IPS-NIHi7 (cell line): Measurements from ENCODE around the gene RAPGEF1.

Experiments used
- DNase-seq: peaks from one replicate; pipeline ENCODE4 v3.0.0; 2012; ENCODE audit warnings: mixed read lengths; ENCODE audit errors: extremely low spot score

RAPGEF1 gene

DNA sequence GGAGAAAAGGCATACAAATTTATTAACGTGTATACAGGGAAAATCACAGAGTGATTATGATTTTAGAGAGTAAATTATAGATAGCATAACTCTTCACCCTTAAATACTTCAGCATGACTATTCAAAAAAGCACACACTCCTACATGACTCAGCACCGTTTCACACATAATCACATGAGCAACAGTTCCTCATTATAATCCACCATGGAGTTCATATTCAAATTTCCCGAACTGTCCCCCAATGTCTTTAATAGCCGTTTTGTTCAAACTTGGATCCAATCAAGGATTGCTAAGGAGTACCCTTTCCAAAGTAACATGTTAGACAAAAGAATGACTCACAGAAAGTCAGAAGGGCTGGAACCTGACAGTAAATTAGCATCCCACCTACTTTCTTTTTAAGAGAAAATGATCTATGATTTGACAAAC, 32.1 kb downstream of the RAPGEF1 start:
- no peak for DNase-seq

GRCh38 chr9:131707050-131707449, 32.8 kb downstream of the RAPGEF1 start:
- DNase-seq: no peak

- no peak for DNase-seq
These were observed 33.3 kb downstream of the RAPGEF1 start for GRCh38 chr9:131706608-131706970.

DNA sequence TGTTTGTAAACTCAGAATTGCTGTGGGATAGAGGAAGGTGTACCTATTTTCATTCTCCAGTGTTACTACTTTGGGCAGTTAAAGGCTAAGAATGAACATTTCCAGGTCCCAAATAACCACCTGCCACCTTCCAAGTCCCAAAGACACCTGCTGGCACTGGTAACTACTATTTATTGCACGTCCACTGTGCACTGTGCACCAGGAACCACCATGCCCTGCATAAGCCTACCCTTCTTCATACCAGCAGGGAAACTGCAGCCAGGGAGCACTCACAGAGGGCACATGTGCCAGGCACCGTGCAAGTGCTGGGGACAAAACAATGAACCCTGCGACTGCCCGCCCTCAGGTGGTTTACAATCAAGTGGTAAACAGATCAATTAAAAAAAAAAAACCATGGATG, 34.9 kb downstream of the RAPGEF1 start:
- no peak for DNase-seq

GRCh38 chr9:131704141-131704983, 35.5 kb downstream of the RAPGEF1 start:
- DNase-seq: no peak

GRCh38 chr9:131703697-131704096, 36.2 kb downstream of the RAPGEF1 start:
- no peak for DNase-seq

- DNase-seq: no peak
These were observed 37.0 kb downstream of the RAPGEF1 start for GRCh38 chr9:131702911-131703310.

DNA sequence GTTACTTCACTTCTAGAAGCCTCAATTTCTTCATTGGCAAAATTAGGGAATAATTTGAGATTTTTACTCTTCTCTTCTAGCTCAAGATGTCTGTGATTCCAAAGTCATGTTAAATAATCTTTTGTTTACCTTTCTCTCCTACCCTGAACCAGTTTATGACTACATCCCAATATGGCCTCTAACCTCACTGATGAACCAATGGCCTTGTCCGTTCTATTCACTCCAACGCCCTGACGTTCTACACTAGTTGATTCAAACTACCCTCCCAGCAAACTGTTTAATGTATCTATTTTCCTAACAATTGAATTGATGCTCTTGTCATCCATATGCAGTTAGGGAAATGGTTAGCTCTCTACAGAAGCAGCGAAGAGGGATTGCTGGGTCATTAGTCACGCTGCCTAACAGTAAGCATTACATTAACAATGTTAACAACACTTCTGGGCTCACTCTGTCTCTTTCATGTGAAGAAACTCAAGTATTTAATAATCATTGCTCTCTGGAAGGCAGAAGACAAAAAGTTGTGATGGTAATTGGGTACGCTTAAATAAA, 38.0 kb downstream of the RAPGEF1 start:
- no peak for DNase-seq

- DNase-seq: no peak
These were observed 38.5 kb downstream of the RAPGEF1 start for GRCh38 chr9:131701436-131701781.

GRCh38 chr9:131700765-131701435, 39.0 kb downstream of the RAPGEF1 start:
- DNase-seq: no peak

DNA sequence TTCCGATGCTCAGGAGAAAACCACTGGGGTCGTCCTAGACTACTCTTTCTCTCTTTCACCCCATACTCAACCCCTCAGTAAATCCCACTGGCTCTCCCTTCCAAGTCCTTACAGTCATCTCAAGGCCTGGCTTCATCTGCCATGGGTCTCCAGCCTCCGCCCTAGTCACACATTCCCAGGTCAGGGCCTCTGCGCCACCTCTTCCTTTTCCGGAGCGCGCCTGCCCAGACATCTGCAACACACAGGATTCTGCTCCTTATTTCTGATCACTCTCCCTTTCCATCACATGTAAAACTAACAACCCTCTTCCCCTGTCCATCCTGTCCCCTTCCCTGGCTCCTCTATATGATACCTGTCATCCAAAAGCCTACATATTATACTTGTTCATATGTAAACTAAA, 39.8 kb downstream of the RAPGEF1 start:
- DNase-seq: no peak

DNA sequence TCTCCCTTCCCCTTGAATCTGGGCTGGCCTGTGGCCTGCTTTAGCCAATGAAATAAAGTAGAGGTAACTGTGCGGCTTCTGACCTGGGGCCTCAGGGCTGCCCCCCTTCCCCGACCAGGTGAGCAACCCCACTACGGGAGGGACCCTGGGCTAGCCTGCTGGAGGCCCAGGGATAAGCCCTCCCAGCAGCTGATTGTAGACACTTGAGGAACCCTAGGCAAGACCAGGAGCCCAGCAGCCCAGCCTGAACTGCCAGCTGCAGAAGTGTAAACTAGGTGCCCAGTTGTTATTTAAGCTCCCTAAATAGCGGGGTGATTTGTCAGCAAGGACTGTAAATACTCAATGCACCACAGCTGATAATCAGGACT, 41.3 kb downstream of the RAPGEF1 start:
- DNase-seq: no peak

GRCh38 chr9:131697908-131698617, 41.8 kb downstream of the RAPGEF1 start:
- DNase-seq: no peak

DNA sequence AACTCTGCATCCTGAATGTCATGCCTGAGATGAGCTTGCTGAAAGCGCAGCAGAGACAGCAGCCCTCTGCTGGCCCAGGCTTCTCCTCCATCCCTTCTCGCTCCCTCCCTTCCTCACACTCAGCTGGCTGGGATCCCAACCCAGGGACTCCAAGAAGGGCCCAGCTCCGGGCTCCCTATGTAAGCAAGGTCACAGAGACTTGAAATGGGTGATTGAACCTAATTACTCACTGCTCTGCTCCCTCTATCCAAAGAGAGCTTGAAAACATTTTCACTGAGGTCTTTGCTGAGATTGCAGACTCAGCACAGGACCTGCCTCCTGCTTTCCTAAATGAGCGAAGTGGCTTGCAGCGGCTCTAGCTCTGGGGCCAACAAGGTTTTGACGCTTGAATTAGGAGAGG, 42.8 kb downstream of the RAPGEF1 start:
- DNase-seq: peak; percentile 60

DNA sequence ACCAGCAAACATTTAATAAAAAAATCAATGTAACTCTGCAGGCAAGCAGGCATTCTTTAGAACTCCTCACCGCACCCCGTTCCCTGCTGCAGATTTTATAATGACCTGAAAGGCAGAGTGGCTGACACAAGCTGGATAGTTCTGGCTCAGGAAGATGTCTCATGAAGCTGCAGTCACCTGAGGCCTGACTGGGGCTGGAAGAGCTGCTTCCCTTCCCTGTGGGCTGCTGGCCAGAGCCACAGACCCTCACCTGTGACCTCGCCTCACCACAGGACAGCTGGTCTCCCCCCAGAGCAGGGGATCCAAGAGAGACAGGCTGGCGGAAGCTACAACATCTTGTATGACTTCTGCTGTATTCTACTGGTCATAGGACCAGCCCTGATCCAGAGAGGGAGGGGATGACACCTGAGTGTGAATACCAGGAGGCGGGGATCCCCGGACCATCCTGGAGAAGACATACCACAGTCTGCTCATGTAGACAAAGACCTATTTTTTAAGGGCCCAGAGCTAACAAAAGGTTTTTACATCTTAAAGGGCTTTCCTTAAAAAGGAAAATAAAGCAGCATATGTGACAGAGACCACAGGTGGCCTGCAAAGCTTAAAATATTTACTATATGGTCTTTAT, 43.9 kb downstream of the RAPGEF1 start:
- peak; percentile 47 for DNase-seq

GRCh38 chr9:131695366-131695765, 44.5 kb downstream of the RAPGEF1 start:
- no peak for DNase-seq

- no peak for DNase-seq
These were observed 46.0 kb downstream of the RAPGEF1 start for GRCh38 chr9:131693651-131694597.

GRCh38 chr9:131692612-131693562, 47.0 kb downstream of the RAPGEF1 start:
- DNase-seq: no peak

DNA sequence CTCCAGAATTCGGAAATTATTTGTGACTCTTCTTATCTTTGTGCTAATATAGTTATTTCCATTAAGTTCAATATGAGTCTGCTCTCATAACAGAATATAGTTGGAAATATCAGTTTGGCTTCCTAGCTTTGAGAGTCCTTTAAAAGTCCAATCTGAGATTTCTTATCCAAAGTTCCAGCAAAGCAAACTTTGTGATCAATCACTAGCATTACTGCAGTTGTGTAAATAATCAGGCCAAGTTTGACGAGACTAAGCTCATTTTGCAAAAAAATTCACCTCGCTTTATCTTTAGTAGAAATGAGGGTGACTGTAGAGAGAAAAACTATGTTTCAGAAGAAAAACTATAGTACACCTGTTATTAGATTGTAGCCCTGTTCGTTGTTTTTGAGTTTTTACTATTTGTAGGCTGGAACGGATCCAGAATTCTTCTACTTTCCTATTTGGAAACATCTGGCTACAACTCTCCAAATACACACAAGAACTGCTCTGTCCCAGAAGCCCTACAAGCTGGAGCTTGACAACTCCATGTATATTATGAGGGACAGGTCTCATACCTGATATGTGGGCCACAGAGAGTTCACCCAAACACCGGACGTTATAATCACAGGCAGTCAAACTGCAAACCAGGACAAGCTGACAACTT, 47.8 kb downstream of the RAPGEF1 start:
- no peak for DNase-seq
